GM20431 (cell line): ENCODE data around the gene SMTNL2.
"Not testable (repeated sequence)": the region's sequence is repeated elsewhere in the genome, so short reads cannot be mapped to it uniquely, and the experiment has no call there.

Experiments
- in situ Hi-C: fragments of 300-500 bp; cut with MseI, MboI; formaldehyde crosslinking; loops from one replicate; pipeline ENCODE4 v1.15.0; 2020; ENCODE audit warnings: low sequenced_read_pairs; ENCODE audit not compliant: unreplicated experiment

The SMTNL2 gene

DNA sequence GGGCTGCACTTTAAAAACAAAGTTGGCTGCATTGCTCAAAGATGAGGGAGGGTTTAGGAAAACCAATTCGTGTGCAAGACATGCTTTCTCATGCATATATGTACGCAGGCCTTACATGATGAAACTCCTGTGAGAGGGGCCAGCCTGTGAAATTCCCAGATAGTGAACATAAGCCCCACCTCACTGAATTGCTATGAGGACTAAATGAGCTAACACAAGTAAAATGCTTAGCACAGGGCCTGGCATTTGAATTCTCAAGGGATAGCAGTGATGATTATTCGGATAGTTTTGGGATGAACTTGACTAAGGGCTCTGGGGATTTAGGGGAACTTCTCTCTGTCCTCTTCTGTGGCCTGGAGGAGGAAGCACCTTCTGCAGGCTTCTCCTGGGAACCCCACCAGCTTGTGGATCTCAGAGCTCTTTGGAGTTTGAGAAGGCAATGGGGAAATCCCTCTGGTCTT, 40.2 kb downstream of the SMTNL2 start:
- in situ Hi-C loops = not testable (repeated sequence)

DNA sequence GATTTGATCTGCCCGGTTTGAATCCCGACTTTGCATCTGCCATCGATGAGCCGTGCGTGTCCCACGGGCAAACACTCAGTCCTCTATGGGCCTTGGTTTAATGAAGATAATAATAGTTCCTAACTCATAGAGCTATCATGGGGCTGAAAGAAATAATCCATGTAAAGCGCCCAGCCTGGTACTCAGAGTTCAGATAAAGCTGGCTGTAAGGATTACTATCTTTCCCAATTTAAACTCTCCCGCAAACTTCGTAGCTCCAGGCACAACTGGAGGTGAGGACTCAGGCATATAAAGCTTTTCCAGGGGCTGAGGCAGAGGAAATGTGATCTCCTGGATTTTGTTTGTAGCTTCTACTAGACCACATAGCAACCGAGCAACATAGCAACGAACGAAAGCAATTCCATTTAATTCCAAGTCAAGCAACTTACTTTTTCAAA, 40.9 kb downstream of the SMTNL2 start:
- in situ Hi-C loops = no loop called here

- in situ Hi-C loops = no loop called here
Observed at GRCh38 chr17:4626734-4627256, 42.5 kb downstream of the SMTNL2 start.

- in situ Hi-C loops = no loop called here
Observed at GRCh38 chr17:4631431-4631830, 47.1 kb downstream of the SMTNL2 start.

GRCh38 chr17:4631836-4632580, 47.7 kb downstream of the SMTNL2 start:
- in situ Hi-C loops = no loop called here

DNA sequence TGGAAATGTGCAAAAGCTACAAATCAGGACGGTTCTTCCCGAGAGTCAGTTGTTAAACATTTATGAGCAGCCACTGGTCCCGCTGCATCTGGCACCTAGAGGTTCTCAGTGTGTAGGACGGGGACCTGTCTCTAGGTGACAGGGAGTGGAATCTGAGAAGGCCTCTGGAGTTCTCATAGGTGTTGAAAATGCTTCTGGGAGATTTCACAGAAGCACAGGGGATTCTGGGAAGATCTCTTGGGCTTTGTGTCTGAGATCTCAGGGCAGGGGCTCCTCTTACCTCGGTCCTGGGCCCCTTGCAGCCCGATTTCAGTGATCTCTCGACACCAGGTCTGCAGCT, 48.2 kb downstream of the SMTNL2 start:
- in situ Hi-C loops = no loop called here

GRCh38 chr17:4633643-4634042, 49.3 kb downstream of the SMTNL2 start:
- in situ Hi-C loops = no loop called here

DNA sequence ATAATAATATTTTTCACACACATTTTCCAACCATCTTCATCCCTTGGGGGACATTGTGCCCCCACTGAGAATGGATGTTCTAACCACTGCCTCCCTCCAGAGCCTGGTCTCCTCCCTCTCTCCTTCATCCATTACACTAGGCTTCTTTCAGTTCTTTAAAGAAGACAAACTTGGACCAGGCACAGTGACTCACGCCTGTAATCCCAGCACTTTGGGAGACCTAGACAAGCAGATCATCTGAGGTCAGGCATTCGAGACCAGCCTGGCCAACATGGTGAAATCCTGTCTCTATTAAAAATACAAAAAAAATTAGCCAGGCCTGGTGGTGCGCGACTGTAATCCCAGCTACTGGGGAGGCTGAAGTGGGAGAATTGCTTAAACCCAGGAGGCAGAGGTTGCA, 50.6 kb downstream of the SMTNL2 start:
- in situ Hi-C loops = no loop called here

DNA sequence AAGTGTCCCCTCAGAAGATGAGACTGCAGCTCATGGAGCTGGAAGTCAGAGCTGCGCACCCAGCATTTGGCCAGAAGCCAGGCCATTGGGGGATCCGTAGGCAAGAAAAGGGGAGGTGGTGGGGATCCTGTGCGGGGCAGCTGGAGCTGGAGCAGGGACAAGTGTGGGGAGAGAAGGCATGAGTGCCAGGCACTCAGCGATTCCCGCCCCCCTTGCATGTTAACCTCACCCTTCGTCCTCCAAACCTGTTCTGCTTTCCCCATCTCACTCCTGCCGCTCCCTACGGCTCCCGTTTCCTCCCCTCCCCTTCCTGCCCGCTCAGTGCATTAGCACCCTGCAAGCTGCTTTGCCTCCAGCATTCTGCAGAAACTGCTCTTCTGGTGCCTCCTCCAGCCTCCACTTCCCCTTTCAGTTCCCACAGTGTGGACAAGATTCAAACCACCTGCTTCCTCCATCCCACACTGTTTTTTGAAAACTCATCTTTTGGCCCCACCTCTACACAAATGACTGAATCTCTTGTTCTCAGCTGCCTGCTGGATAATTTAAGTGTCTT, 51.6 kb downstream of the SMTNL2 start:
- in situ Hi-C loops = no loop called here

DNA sequence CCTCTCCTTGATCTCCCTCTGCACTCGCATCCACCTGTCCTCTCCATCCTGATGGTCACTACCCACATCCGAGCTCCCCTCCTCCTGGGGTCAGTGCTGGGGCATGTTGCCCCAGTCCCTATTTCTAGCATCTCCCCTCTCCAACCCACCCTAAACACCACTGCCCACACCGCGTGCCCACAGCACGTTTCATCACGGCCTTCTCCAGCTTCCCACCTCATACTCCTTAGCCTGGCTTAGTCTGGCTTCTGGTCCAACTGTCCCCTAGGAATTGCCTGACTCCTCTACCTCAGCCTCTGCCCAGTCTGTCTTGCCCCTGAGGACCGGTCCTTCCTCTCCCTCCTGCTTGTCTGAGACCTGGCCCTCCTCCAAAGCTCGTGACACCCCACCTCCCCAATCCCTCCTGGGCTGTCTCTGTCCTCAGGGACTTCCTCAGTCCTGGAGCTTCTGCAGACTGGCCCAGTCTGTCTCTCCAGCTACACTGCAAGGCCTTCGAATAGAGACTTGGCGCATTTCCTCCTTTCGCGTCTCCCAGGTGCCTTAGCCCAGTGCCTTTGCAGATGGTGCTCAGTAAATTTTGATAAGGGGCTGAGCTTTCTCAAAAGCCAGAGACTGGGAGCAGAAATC, 52.3 kb downstream of the SMTNL2 start:
- in situ Hi-C loops = no loop called here

GRCh38 chr17:4638766-4639165, 54.4 kb downstream of the SMTNL2 start:
- in situ Hi-C loops = not testable (repeated sequence)

- in situ Hi-C loops = not testable (repeated sequence)
Observed at GRCh38 chr17:4639301-4640059, 55.2 kb downstream of the SMTNL2 start.

GRCh38 chr17:4640569-4641188, 56.4 kb downstream of the SMTNL2 start:
- in situ Hi-C loops = not testable (repeated sequence)

GRCh38 chr17:4641297-4642195, 57.2 kb downstream of the SMTNL2 start, which contains the start of gene ALOX15:
Gene ALOX15 (minus strand): TSS chr17:4641678. CDS start chr17:4641651, 27 bp downstream.
- in situ Hi-C loops = no loop called here

DNA sequence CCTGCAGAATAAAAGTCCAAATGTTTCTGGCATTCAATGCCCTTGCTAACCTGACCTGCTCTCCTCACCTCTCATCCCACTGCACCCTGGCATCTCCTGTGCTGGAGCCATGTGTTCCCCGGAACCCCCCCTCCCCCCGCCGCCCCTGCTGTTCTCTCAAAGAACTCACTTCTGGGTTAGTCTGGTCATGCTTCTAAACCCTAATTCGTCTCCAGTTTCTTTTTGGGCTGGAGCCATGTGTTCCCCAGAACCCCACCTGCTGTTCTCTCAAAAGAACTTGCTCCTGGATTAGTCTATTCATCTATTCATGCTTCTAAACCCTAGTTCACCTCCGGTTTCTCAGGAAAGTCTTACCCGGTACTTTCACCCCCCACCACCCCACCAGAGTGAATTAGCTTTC, 58.0 kb downstream of the SMTNL2 start:
- in situ Hi-C loops = no loop called here

DNA sequence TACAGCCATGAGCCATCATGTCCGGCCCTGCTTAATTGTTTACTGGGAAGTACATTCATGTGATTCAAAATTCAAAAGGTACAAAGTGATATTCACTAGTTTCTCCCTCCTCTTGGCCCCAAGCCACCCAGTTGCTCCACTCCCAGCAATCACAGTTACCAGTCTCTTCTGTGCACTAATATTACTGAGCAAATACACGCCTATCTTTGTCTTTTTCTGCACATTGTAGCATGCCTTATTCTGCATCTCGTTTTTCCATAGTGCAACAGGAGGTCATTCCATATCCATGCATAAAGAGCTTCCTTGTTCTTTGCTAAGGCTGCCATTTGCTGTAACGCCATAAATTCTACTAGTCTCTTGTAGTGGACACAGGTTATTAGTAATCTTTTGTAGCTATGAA, 59.3 kb downstream of the SMTNL2 start:
- in situ Hi-C loops = no loop called here

DNA sequence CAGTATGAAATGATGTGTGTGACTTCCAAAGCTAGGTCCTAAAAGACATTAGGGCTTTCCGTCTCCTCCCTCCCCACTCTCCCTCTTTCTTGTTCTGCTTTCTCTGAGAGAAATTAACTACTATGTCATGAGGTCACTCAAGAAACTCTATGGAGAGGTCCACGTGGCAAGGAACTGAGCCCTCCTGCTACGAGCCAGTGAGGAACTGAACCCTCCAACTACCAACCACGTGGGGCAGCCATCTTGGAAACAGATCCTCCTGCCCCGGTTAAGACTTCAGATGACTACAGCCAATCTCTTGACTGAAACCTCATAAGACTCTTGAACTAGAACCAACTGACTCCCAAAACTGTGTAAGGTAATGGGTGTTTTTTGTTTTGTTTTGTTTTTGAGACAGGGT, 61.3 kb downstream of the SMTNL2 start:
- in situ Hi-C loops = no loop called here

GRCh38 chr17:4648741-4649140, 64.4 kb downstream of the SMTNL2 start:
- in situ Hi-C loops = no loop called here

DNA sequence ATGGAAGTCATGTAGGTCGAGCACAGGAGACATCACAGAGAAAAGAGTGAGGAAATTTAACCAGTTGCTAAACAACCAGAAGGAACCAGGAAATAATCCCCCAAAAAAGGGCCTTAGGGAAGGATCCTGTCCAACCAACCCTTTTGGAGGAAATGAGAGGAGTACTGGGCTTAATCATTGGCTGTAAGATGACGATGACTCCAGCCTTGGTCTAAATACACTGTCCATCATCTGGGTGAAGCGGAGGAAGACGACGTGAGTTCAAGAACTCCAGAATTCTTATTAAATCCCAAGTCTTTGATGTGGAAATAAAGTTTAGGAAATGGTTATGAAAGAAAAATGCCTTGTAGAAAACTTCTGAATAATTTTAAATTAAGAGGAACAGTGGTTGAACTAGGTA, 68.7 kb downstream of the SMTNL2 start:
- in situ Hi-C loops = no loop called here
